ENCODE results near the gene FNDC3A.

FNDC3A gene

GRCh38 chr13:49213997-49214916 is 238.5 kb downstream of the FNDC3A start:
- no peak for DNase-seq
- no peaks in the 10 kb centered on the region for H3K27me3 ChIP-seq
- H3K4me3 ChIP-seq (ENCODE audit: low read depth, low read length), result no peak overlapping the region
- H3K4me1 ChIP-seq, result no peaks in the 10 kb centered on the region
- TF ChIP-seq, protein P1, sequence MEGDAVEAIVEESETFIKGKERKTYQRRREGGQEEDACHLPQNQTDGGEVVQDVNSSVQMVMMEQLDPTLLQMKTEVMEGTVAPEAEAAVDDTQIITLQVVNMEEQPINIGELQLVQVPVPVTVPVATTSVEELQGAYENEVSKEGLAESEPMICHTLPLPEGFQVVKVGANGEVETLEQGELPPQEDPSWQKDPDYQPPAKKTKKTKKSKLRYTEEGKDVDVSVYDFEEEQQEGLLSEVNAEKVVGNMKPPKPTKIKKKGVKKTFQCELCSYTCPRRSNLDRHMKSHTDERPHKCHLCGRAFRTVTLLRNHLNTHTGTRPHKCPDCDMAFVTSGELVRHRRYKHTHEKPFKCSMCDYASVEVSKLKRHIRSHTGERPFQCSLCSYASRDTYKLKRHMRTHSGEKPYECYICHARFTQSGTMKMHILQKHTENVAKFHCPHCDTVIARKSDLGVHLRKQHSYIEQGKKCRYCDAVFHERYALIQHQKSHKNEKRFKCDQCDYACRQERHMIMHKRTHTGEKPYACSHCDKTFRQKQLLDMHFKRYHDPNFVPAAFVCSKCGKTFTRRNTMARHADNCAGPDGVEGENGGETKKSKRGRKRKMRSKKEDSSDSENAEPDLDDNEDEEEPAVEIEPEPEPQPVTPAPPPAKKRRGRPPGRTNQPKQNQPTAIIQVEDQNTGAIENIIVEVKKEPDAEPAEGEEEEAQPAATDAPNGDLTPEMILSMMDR (IDR thresholded peaks at IDR 0.05; ENCODE audit: low read depth, low read length), result no peak
- H3K36me3 ChIP-seq, result peaks cover 11% of the 10 kb centered on the region
- no peaks in the 10 kb centered on the region for H3K9me3 ChIP-seq

DNA sequence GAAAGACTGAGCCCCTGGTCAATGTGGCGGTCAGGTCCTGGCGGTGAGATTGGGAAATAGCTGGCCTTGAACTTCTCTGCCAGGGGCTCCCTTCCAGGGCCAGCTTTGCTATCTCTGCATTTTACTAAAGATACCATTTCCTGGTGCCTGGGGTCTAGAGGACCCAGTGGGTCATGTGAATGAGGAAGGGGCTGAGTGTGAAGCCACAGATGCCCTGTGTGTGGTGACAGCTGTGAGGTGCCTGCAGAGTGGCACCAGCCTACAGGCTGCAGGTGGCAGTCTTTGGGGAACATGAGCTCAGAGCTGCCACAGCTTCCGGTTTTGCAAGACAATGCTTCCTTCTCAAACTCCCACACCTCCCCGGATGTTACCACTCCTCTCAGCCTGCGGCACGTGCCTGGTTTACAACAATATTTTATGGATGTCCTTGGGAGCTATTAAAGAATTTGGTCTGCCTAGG is 239.2 kb downstream of the FNDC3A start:
- H3K27me3 ChIP-seq, result peaks cover 5% of the 10 kb centered on the region
- H3K36me3 ChIP-seq, result peaks cover 9% of the 10 kb centered on the region
- DNase-seq, result no peak
- no peaks in the 10 kb centered on the region for H3K9me3 ChIP-seq
- H3K4me1 ChIP-seq, result no peaks in the 10 kb centered on the region
- TF ChIP-seq, protein P1 (IDR thresholded peaks at IDR 0.05; ENCODE audit: low read depth, low read length), result peak; percentile 20; the same call in 1 of the 2 replicates
- H3K4me3 ChIP-seq (ENCODE audit: low read depth, low read length), result no peak overlapping the region

DNA sequence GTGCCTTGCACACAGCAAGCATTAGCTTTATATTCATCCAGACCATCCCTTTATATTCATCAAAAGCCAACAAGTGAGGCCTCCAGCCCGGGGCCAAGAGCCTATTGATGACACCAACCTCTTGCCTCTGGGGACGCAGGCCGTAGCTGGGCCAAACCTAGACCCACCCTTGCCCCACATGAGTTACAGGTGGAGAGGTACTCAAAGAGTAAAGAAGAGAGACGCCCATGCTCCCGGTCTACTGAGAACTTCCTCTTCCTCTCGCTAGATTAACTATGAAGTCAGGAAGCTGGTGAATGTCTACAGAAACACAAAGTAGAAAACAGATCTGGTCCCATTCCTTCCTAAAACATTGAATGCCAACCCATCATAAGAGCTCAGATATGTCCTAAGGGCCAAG is 240.6 kb downstream of the FNDC3A start:
- Histone ChIP-seq H3K4me3 (ENCODE audit: low read depth, low read length) (no peak overlapping the region), H3K9me3 (peaks cover 4% of the 10 kb centered on the region; the same call in 1 of the 2 replicates), H3K27me3 (peaks cover 19% of the 10 kb centered on the region), H3K36me3 (no peaks in the 10 kb centered on the region; the same call in 1 of the 2 replicates), H3K4me1 (no peaks in the 10 kb centered on the region)
- TF ChIP-seq, protein P1 (IDR thresholded peaks at IDR 0.05; ENCODE audit: low read depth, low read length), result no peak
- DNase-seq, result no peak

- H3K27me3 ChIP-seq, result peaks cover 36% of the 10 kb centered on the region
- TF ChIP-seq, protein P1 (IDR thresholded peaks at IDR 0.05; ENCODE audit: low read depth, low read length), result no peak
- no peak for DNase-seq
- H3K4me3 ChIP-seq (ENCODE audit: low read depth, low read length), result no peak overlapping the region
- no peaks in the 10 kb centered on the region for H3K36me3 ChIP-seq
- H3K4me1 ChIP-seq, result no peaks in the 10 kb centered on the region
- peaks cover 4% of the 10 kb centered on the region; the same call in 1 of the 2 replicates for H3K9me3 ChIP-seq
These were observed 242.3 kb downstream of the FNDC3A start for GRCh38 chr13:49217962-49218492.

DNA sequence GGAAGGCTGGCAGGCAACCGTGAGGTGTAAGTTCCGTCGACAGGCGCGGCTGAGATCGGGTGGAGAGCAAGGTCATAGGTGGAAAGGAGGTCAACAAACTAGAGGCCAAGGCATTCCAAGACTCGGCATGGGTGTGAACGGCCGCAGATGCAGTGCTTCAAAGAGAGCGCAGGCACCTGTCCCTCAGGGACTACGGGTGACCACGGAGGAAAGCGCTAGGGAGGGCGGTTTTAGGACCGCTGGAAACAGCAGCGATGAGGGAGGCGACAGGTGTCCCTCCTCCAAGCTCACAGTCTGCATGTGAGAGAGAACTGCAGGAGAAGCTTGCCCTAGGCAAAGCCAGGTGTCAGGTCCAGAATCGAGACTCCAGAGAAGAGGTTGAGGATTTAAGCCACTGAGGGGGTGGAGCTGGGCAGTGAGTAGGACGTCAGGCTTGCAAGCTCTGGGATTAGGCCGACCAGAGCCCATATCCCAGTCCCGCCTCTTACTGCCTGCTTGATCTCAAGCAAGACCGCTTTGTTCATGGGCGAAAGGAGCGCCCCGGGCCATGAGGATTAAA is 242.9 kb downstream of the FNDC3A start:
- Histone ChIP-seq H3K36me3 (no peaks in the 10 kb centered on the region), H3K27me3 (peaks cover 41% of the 10 kb centered on the region), H3K9me3 (peaks cover 4% of the 10 kb centered on the region; the same call in 1 of the 2 replicates), H3K4me1 (no peaks in the 10 kb centered on the region), H3K4me3 (ENCODE audit: low read depth, low read length) (no peak overlapping the region)
- TF ChIP-seq, protein P1 (IDR thresholded peaks at IDR 0.05; ENCODE audit: low read depth, low read length), result no peak
- DNase-seq, result no peak

Measured in BE2C (cell line).